Small intestine (tissue), 16 donors: ENCODE results near the gene GNG8. TPM values are rescaled to one million over a fixed set of nuclear protein-coding genes. Genes with fewer than 3 reads are reported as not detected.

Experiments used
- DNase-seq, 2 donors: peaks; one replicate each; pipeline versions ENCODE4 v3.0.0 to v3.0.0-alpha.2; 2013
- FAIRE-seq: peaks from 2 replicates; lab custom pipeline; 2012; peaks lifted over from hg19 to GRCh38; lab: Jason Lieb, UNC
- H3K27ac ChIP-seq, 3 donors: one replicate each; pipeline ENCODE4 v1.5.1; 2013; ENCODE audit warnings: low read length in 2 of 3, mild to moderate bottlenecking in 2 of 3, control low read depth in 1 of 3, inconsistent platforms in 1 of 3, low read depth in 1 of 3, moderate library complexity in 1 of 3
- H3K27me3 ChIP-seq, 3 donors: one replicate each; pipeline ENCODE4 v1.6.1; 2013; ENCODE audit warnings: low read length in 3 of 3, inconsistent platforms in 1 of 3; ENCODE audit not compliant: control insufficient read depth in 3 of 3, insufficient read depth in 3 of 3
- H3K36me3 ChIP-seq, 3 donors: one replicate each; pipeline ENCODE4 v1.6.1; 2013; ENCODE audit warnings: low read length in 3 of 3, inconsistent platforms in 1 of 3, low read depth in 1 of 3, mild to moderate bottlenecking in 1 of 3, moderate library complexity in 1 of 3; ENCODE audit not compliant: control insufficient read depth in 3 of 3, insufficient read depth in 2 of 3
- H3K4me1 ChIP-seq, 3 donors: one replicate each; pipeline ENCODE4 v1.6.1; 2013; ENCODE audit warnings: low read length in 2 of 3, inconsistent platforms in 1 of 3, low read depth in 1 of 3, mild to moderate bottlenecking in 1 of 3, moderate library complexity in 1 of 3; ENCODE audit not compliant: control insufficient read depth in 3 of 3, insufficient read depth in 2 of 3
- H3K4me3 ChIP-seq, 3 donors: one replicate each; pipeline ENCODE4 v1.5.1; 2013; ENCODE audit warnings: low read length in 3 of 3, control low read depth in 1 of 3, inconsistent platforms in 1 of 3, low read depth in 1 of 3, mild to moderate bottlenecking in 1 of 3, moderate library complexity in 1 of 3
- H3K9me3 ChIP-seq, 2 donors: one replicate each; pipeline ENCODE4 v1.6.1; 2013; ENCODE audit warnings: low read depth in 1 of 2, low read length in 1 of 2; ENCODE audit not compliant: control insufficient read depth in 2 of 2, insufficient read depth in 1 of 2
- WGBS, 3 donors: extraction: QIAGEN DNeasy Blood & Tissue Kit; methylation state at CpG; one replicate each; pipeline ENCODE4 v1.1.7; 2013; 5-methylcytosine and 5-hydroxymethylcytosine counted together
- long read RNA-seq, 10 donors: transcript quantifications; one replicate each; lab custom pipeline, GENCODE V29; 2026
- polyA plus RNA-seq, 4 donors: library from polyadenylated mRNA; stranded (reverse) in 3 of 4; unstranded in 1 of 4; fragments of 200-250 nt in 3 of 4; fragments of 120-200 nt in 1 of 4; gene quantifications; one replicate each; pipeline versions ENCODE4 v1.2.1 to v1.2.3, GENCODE V29; 2013
- donor health status: healthy with polysubstance abuse.
- donor health status: control.
- donor health status: control.
- donor health status: Bipolar disorder and iron deficiency.
- donor health status: healthy.

The GNG8 gene
- under 1 TPM in 1 of 4 donors, not detected in 3; 0.75 TPM for polyA plus RNA-seq
- long read RNA-seq, donor 1, partial matches to known transcripts, result 0 of 2 reads
- long read RNA-seq, donor 1, other reads (novel, unspliced or antisense), result 0 of 2 reads
- long read RNA-seq, donor 2, result 0 reads
- long read RNA-seq, donor 3, partial matches to known transcripts, result 0 of 2 reads
- long read RNA-seq, donor 3, other reads (novel, unspliced or antisense), result 0 of 2 reads
- long read RNA-seq, donor 4, result 0 reads
- long read RNA-seq, donor 5, result 0 reads
- long read RNA-seq, donor 6, result 0 reads
- long read RNA-seq, donor 7, result 0 reads
- long read RNA-seq, donor 8, result 0 reads
- long read RNA-seq, donor 9, result 0 reads
- long read RNA-seq, donor 10, partial matches to known transcripts, result 0 of 2 reads
- long read RNA-seq, donor 10, other reads (novel, unspliced or antisense), result 0 of 2 reads

GRCh38 chr19:46635920-46636761, at the start of gene GNG8:
TSS of gene GNG8 (minus strand) at chr19:46636202. CDS start at chr19:46634682, 1,520 bp downstream.
- Histone ChIP-seq H3K27me3 (peaks cover 0 to 76% (median 6%) of the 10 kb centered on the region in 3 donors), H3K27ac (no peak within 1 kb of the TSS), H3K9me3 (no peaks in the 10 kb centered on the region), H3K4me1 (peaks cover 0 to 24% (median 5%) of the 10 kb centered on the region in 3 donors), H3K36me3 (no peaks in the 10 kb centered on the region), H3K4me3 (no peak within 1 kb of the TSS)
- DNase-seq (no peak), FAIRE-seq (no peak)
- WGBS, 3 donors, result 10 to 29% (median 22%) methylated on average over 19 to 34 of the region's 34 CpGs

GRCh38 chr19:46685189-46685588, 49.2 kb upstream of the GNG8 start:
- H3K4me1 ChIP-seq, result no peaks in the 10 kb centered on the region
- H3K27ac ChIP-seq, result no peak overlapping the region
- 47 to 84% (median 82%) methylated on average over 2 to 3 of the region's 3 CpGs for WGBS, 3 donors
- H3K9me3 ChIP-seq, result no peaks in the 10 kb centered on the region
- no peak overlapping the region for H3K4me3 ChIP-seq
- H3K36me3 ChIP-seq, result peaks cover 19 to 89% (median 33%) of the 10 kb centered on the region in 3 donors
- DNase-seq (no peak), FAIRE-seq (no peak)
- no peaks in the 10 kb centered on the region for H3K27me3 ChIP-seq

GRCh38 chr19:46678110-46678732, 42.2 kb upstream of the GNG8 start:
- FAIRE-seq, result no peak
- Histone ChIP-seq H3K27me3 (no peaks in the 10 kb centered on the region), H3K9me3 (no peaks in the 10 kb centered on the region), H3K4me1 (no peaks in the 10 kb centered on the region), H3K27ac (no peak overlapping the region), H3K4me3 (no peak overlapping the region), H3K36me3 (peaks cover 14 to 94% (median 34%) of the 10 kb centered on the region in 3 donors)
- WGBS, 3 donors, result 86 to 88% (median 87%) methylated on average over 26 of the region's 26 CpGs
- DNase-seq, result peak in 1 of 2 donors; percentile 31

DNA sequence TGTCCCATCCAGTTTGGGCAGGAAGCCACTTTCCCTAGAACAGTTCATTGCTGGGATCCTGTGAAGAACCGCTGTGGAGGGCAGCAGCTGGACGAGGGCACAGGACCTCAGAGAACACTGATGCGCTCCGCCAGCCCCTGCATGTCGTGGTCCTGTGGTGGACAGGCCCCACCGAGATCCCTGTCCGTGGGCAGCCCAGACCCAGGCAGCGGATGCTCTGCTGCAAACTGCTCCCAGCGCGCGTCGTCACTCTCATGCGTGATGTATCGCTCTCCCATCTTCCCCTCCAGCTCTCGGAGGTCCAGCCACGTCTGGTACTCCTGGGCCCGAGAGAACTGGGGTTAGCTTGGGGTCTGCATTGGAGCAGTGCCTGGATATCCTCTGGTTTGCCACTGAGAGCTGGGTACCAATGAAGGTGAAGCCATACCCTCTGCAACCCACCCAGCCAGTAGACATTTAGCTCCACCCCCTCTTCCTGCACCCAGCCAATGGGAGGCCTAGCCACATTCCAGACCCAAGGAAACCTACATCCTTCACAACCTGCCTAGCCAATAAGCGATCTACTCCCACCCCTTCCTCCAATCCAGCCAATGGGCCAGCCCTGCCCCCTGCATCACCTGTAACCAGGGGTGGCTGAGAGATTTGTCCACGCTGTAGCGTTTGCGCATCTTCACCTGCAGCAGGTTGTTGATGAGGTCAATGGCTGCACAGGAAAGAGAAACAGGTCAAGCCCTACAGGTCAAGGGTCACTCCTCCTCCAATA, 38.6 kb upstream of the GNG8 start:
- no peak for FAIRE-seq
- peak in 1 of 2 donors; percentile 23 for DNase-seq
- H3K4me1 ChIP-seq, result no peaks in the 10 kb centered on the region
- H3K4me3 ChIP-seq, result no peak overlapping the region
- H3K27ac ChIP-seq, result no peak overlapping the region
- WGBS, 3 donors, result 93 to 96% (median 96%) methylated on average over 20 to 21 of the region's 21 CpGs
- no peaks in the 10 kb centered on the region for H3K27me3 ChIP-seq
- peaks cover 13 to 66% (median 26%) of the 10 kb centered on the region in 3 donors for H3K36me3 ChIP-seq
- no peaks in the 10 kb centered on the region for H3K9me3 ChIP-seq

DNA sequence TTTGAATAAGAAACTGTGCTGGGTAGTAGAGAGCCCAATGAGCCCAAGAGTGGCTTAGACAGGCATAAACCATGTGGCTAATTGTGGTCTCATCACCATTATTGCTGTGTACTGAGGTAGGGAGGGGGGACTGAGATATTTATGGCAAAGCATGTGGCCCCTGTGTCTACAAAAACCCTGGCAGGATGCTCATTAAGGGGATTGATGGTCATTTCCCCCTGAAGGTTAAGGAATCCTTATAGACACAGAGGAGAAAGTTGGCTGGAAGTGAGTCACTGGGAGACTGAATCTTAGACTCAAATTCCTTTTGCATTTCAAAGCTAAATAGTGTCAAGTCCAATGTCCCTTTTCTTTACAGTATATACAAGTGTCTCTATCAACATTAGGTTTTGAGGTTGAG, 34.8 kb upstream of the GNG8 start:
- Histone ChIP-seq H3K9me3 (no peaks in the 10 kb centered on the region), H3K4me1 (no peaks in the 10 kb centered on the region), H3K36me3 (peaks cover 8 to 30% (median 18%) of the 10 kb centered on the region in 3 donors), H3K4me3 (no peak overlapping the region), H3K27ac (no peak overlapping the region), H3K27me3 (no peaks in the 10 kb centered on the region)
- FAIRE-seq (no peak), DNase-seq (no peak)

- DNase-seq (no peak), FAIRE-seq (no peak)
- Histone ChIP-seq H3K27ac (no peak overlapping the region), H3K4me3 (no peak overlapping the region), H3K36me3 (peaks cover 5 to 10% (median 6%) of the 10 kb centered on the region in 3 donors), H3K9me3 (no peaks in the 10 kb centered on the region), H3K4me1 (no peaks in the 10 kb centered on the region), H3K27me3 (peaks cover 0 to 2% (median 0%) of the 10 kb centered on the region in 3 donors)
- 88 to 90% (median 88%) methylated on average over 3 of the region's 3 CpGs for WGBS, 3 donors
Observed at GRCh38 chr19:46668662-46669061, 32.7 kb upstream of the GNG8 start.

DNA sequence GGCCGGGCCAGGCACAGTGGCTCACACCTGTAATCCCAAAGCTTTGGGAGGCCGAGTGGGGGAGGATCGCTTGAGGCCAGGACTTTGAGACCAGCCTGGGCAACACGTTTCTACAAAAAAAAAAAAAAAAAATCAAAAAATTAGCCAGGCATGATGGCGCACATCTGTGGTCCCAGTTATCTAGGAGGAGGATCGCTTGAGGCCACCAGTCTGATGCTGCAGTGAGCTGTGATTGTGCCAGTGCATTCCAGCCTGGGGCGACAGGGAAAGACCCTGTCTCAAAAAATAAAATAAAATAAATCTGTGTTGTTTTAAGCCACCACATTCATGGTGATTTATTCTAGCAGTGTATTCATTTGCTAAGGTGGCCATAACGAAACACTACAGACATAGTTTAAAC, 29.1 kb upstream of the GNG8 start:
- FAIRE-seq, result no peak
- H3K36me3 ChIP-seq, result no peaks in the 10 kb centered on the region

More for the DNA sequence above, 29.1 kb upstream of the GNG8 start:
- no peak overlapping the region for H3K4me3 ChIP-seq
- peaks cover 0 to 12% (median 0%) of the 10 kb centered on the region in 3 donors for H3K4me1 ChIP-seq
- no peaks in the 10 kb centered on the region for H3K9me3 ChIP-seq
- H3K27me3 ChIP-seq, result peaks cover 0 to 13% (median 0%) of the 10 kb centered on the region in 3 donors
- no peak overlapping the region for H3K27ac ChIP-seq
- whole genome bisulfite sequencing, 3 donors, result 80 to 87% (median 84%) methylated on average over 8 of the region's 8 CpGs
- no peak for DNase-seq
